ENCODE measurements around the gene DNMT1.

DNMT1 gene

DNA sequence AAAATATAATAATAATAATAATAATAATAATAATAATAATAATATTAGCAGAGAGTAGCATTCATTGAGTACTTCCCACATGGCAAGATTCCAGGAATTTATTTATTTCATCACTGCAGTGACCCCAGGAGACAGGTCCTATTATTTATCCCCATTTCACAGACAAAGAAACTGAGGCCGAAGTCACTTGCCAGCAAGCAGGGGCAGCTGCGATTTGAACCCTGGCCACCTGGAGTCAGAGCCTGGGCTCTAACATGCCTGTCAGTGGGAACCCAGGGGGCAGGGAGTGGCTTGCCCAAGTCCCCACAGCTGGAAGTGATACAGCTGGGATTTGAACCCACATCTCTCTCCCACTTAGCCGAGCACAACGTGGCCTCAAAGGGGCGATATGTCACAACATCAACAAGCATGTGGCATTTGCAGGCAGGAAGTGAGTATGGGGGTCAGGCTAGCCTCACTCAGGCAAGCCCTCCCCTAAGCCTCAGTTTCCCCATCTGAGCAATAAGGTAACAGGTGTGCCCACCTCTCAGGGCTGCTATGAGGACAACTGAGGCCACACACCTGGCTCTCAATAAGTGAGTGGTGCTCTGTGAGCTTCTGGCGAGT is 105.7 kb downstream of the DNMT1 start:
- Histone ChIP-seq H3K27ac (no peak overlapping the region), H3K27me3 (no peaks in the 10 kb centered on the region), H3K9me3 (no peaks in the 10 kb centered on the region), H3K4me1 (ENCODE audit: control insufficient read depth in 1 of 2, insufficient read depth in 1 of 2, low read depth in 1 of 2, low read length in 1 of 2) (peaks cover 16 to 18% of the 10 kb centered on the region in 2 experiments), H3K4me3 (ENCODE audit: low read depth in 1 of 2, low read length in 1 of 2) (no peak overlapping the region), H3K36me3 (peaks cover 45% of the 10 kb centered on the region)
- TF ChIP-seq, protein P1, sequence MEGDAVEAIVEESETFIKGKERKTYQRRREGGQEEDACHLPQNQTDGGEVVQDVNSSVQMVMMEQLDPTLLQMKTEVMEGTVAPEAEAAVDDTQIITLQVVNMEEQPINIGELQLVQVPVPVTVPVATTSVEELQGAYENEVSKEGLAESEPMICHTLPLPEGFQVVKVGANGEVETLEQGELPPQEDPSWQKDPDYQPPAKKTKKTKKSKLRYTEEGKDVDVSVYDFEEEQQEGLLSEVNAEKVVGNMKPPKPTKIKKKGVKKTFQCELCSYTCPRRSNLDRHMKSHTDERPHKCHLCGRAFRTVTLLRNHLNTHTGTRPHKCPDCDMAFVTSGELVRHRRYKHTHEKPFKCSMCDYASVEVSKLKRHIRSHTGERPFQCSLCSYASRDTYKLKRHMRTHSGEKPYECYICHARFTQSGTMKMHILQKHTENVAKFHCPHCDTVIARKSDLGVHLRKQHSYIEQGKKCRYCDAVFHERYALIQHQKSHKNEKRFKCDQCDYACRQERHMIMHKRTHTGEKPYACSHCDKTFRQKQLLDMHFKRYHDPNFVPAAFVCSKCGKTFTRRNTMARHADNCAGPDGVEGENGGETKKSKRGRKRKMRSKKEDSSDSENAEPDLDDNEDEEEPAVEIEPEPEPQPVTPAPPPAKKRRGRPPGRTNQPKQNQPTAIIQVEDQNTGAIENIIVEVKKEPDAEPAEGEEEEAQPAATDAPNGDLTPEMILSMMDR (IDR thresholded peaks at IDR 0.05) = no peak

DNA sequence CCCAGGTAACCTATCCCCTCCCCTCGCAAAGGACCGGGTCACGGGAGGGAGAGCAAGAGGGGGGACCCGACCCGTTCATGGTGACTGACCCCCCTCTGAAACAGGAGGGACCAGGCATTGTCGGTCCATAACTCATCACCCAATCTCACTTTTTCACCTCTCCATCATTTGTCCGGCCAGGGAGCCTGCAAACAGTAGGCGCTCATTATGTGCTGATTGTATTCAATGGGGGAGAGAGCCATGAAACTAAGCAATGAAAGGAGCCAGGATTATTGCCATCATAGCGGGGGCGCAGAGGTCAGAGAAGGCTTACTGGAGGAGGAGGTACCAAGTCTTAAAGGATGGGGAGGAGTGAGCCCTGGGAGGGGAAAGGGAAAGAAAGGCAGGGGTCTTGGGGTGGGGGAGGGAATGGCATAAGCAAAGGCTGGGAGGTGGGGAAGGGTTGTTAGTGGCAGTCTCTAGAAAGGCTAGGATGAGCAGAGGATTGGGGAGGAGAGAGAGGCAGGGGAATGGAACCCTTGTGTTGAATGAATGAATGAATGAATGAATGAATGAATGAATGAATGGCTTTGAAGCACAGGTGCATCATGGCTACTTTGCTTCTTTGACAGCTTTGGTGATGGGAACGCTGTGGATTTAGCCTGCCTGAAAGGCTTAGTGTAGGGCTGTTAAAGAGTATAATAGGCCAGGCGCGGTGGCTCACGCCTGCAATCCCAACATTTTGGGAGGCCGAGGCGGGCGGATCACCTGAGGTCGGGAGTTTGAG is 107.3 kb downstream of the DNMT1 start:
- Histone ChIP-seq H3K27ac (peak overlapping the region; percentile 68), H3K27me3 (peaks cover 8% of the 10 kb centered on the region), H3K4me1 (ENCODE audit: control insufficient read depth in 1 of 2, insufficient read depth in 1 of 2, low read depth in 1 of 2, low read length in 1 of 2) (peaks cover 16 to 18% of the 10 kb centered on the region in 2 experiments), H3K9me3 (no peaks in the 10 kb centered on the region), H3K36me3 (peaks cover 33% of the 10 kb centered on the region), H3K4me3 (ENCODE audit: low read depth in 1 of 2, low read length in 1 of 2) (peak overlapping the region; percentile 94 to 95)
- TF ChIP-seq, protein P1 (IDR thresholded peaks at IDR 0.05) = no peak

DNA sequence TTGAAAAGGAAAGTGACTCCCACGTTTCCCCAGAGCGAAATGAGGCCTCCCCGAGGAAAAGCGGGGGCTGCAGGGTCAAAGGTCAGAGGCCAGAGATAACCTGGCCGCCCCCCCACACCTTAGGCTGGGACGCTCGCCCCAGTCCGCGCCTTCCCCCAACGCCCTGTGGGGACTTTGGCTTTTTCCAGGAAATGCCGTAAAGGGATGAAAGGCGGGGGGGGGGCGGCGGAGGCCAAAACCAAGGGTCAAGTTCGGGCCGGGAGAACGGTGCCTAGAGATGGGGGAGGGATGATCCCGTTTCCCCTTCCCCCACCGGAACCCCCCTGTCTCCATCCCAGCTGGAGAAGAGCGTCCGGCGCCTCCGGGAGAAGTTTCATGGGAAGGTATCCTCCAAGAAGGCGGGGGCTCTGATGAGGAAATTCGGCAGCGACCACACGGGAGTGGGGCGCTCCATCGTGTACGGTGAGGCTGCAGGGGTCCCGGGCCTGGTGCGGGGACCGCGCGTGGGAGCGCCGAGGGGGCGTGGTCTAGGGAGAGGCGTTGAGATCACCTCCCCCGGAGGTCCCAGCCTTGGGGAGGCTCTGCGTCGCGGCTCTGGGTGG is 108.1 kb downstream of the DNMT1 start:
- H3K4me3 ChIP-seq (ENCODE audit: low read depth in 1 of 2, low read length in 1 of 2) = peak overlapping the region; percentile 94 to 95
- H3K27ac ChIP-seq = peak overlapping the region; percentile 68
- TF ChIP-seq, protein P1 (IDR thresholded peaks at IDR 0.05) = no peak

DNA sequence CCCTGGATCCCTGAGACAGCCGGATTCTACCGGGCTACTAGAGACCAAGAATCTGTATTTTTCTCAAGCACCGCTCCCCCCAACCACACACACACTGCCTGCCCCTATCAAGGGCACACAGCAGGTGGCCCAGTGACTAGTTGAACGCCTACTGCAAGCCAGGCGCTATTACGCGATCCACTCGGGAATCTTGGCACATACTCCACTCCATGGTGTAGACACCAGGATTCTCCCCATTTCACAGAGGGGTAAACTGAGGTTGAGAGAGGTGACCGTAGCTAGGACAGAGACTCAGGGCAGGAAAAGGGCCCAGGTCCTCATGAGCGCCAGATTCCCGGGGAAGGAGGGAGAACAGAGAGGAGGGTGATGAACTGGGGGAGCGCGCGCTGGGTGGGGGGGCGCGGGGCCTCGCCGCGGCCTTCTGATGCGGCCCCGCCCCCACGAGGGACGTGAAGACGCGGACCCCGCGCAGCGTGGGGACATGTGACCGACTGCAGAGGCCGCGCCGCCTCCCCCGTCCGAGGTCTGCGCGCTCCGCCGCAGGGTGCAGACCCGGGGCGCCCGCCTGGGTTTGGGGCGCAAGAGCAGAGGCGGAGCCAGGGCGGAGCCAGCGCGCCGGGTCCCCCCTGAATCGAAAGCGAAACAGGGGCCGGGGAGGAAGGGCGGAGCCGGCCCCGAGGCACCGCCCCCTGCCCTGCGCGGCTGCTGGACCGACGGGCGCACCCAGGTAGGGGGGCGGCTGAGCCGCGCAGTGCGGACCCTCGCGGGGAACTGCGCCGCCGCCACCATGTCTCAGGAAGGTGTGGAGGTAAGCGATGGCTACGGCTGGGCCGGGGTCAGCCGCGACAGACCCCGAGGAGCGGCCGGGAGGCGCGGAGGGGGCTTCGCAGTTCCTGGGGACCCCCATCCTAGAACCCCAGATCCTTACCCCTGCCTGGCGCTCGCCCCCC is 108.8 kb downstream of the DNMT1 start, which contains the start of gene SHFL:
Gene SHFL, plus strand, starts transcription at position 677 of the 950 bp plus-strand sequence. Its CDS starts 111 bp downstream, at position 788.
- Histone ChIP-seq H3K27me3 (peaks cover 11% of the 10 kb centered on the region), H3K4me1 (ENCODE audit: control insufficient read depth in 1 of 2, insufficient read depth in 1 of 2, low read depth in 1 of 2, low read length in 1 of 2) (peaks cover 16 to 18% of the 10 kb centered on the region in 2 experiments), H3K9me3 (no peaks in the 10 kb centered on the region), H3K27ac (peak within 1 kb of the TSS; percentile 68), H3K36me3 (peaks cover 17% of the 10 kb centered on the region), H3K4me3 (ENCODE audit: low read depth in 1 of 2, low read length in 1 of 2) (peak within 1 kb of the TSS; percentile 94 to 95)
- TF ChIP-seq, protein P1 (IDR thresholded peaks at IDR 0.05) = peak; percentile 31

More for the DNA sequence above, 108.1 kb downstream of the DNMT1 start:
- H3K36me3 ChIP-seq = peaks cover 25% of the 10 kb centered on the region
- H3K9me3 ChIP-seq = no peaks in the 10 kb centered on the region
- H3K27me3 ChIP-seq = peaks cover 11% of the 10 kb centered on the region
- peaks cover 16 to 18% of the 10 kb centered on the region in 2 experiments for H3K4me1 ChIP-seq (ENCODE audit: control insufficient read depth in 1 of 2, insufficient read depth in 1 of 2, low read depth in 1 of 2, low read length in 1 of 2)

DNA sequence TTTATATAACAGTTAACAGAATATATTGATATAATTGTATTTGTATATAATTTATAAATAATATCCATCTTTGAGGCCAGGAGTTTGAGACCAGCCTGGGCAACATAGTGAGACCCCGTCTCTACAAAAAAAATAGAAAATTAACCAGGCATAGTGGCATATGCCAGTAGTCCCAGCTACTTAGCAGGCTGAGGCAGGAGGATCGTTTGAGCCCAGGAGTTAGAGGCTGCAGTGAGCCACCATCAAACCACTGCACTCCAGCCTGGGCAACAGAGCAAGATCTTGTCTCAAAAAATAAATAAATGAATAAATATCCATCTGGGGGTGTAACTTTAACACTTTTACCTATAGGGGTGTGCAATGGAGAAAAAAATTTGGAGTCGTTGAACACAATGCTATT is 110.0 kb downstream of the DNMT1 start:
- peaks cover 16 to 18% of the 10 kb centered on the region in 2 experiments for H3K4me1 ChIP-seq (ENCODE audit: control insufficient read depth in 1 of 2, insufficient read depth in 1 of 2, low read depth in 1 of 2, low read length in 1 of 2)
- H3K27ac ChIP-seq = no peak overlapping the region
- TF ChIP-seq, protein P1 (IDR thresholded peaks at IDR 0.05) = no peak
- peaks cover 8% of the 10 kb centered on the region for H3K36me3 ChIP-seq
- H3K27me3 ChIP-seq = peaks cover 11% of the 10 kb centered on the region
- no peaks in the 10 kb centered on the region for H3K9me3 ChIP-seq
- no peak overlapping the region for H3K4me3 ChIP-seq (ENCODE audit: low read depth in 1 of 2, low read length in 1 of 2)

All from neutrophil (primary cell).